Activated B cell treated with CpG ODN at 0.5 μM for 24 hours (primary cell): ENCODE results near the gene MED15. TPM values are rescaled to one million over a fixed set of nuclear protein-coding genes. Genes with fewer than 3 reads are reported as not detected.
"Not testable (repeated sequence)": the region's sequence is repeated elsewhere in the genome, so short reads cannot be mapped to it uniquely, and the experiment has no call there.

Experiments used
- ATAC-seq: fragments of 200-7000 bp; cut with Tn5 transposase; one replicate; pipeline ENCODE4 v1.10.0; 2021; ENCODE audit warnings: low read depth, mild to moderate bottlenecking, moderate library complexity
- CTCF ChIA-PET: fragments of 350-600 bp; sonication (Branson Sonifier 250); formaldehyde crosslinking; loops from one replicate; lab custom pipeline; 2021; ENCODE audit warnings: antibody characterized with exemption; lab: Charles Lee
- POLR2A ChIA-PET: fragments of 350-600 bp; sonication (Branson Sonifier 250); formaldehyde crosslinking; loops from one replicate; lab custom pipeline; 2021; ENCODE audit warnings: antibody characterized with exemption; lab: Charles Lee
- DNase-seq: peaks from one replicate; pipeline ENCODE4 v3.0.0; 2022
- H3K27ac Mint-ChIP-seq: one replicate; pipeline ENCODE4 v1.8.0; 2020; ENCODE audit warnings: mixed read lengths
- H3K27me3 Mint-ChIP-seq: one replicate; pipeline ENCODE4 v1.8.0; 2021; ENCODE audit warnings: mixed read lengths
- H3K36me3 Mint-ChIP-seq: one replicate; pipeline ENCODE4 v1.8.0; 2021; ENCODE audit warnings: low read depth, mixed read lengths
- H3K4me1 Mint-ChIP-seq: one replicate; pipeline ENCODE4 v1.8.0; 2021; ENCODE audit warnings: mixed read lengths
- H3K4me3 Mint-ChIP-seq: one replicate; pipeline ENCODE4 v1.8.0; 2020; ENCODE audit warnings: mild to moderate bottlenecking, mixed read lengths
- H3K9me3 Mint-ChIP-seq: one replicate; pipeline ENCODE4 v1.8.0; 2020; ENCODE audit warnings: mixed read lengths
- CTCF ChIP-seq: fragments of 200-600 bp; IDR thresholded peaks from one replicate; pipeline ENCODE4 v1.8.0; 2022; ENCODE audit warnings: antibody characterized with exemption, mild to moderate bottlenecking
- intact Hi-C: fragments of 100-400 bp; cut with micrococcal nuclease; formaldehyde crosslinking; loops from one replicate; pipeline ENCODE4 v1.15.1; 2024
- total RNA-seq: library from RNA; stranded (reverse); gene quantifications from 2 replicates; pipeline ENCODE4 v1.2.3, GENCODE V29; 2022

MED15 gene
- total RNA-seq, 1 donor from 2014 or later: 127 TPM

- H3K9me3 Mint-ChIP-seq: no peaks in the 10 kb centered on the region
- POLR2A ChIA-PET: no interaction called here
- H3K27ac Mint-ChIP-seq: no peak overlapping the region
- DNase-seq (no peak), ATAC-seq (no peak)
- no peak overlapping the region for H3K4me3 Mint-ChIP-seq
- TF ChIP-seq CTCF: no peak
- CTCF ChIA-PET: no interaction called here
- no peaks in the 10 kb centered on the region for H3K4me1 Mint-ChIP-seq
- intact Hi-C loops: no loop called here
- H3K36me3 Mint-ChIP-seq: peaks cover 13% of the 10 kb centered on the region
- no peaks in the 10 kb centered on the region for H3K27me3 Mint-ChIP-seq
These were observed 32.3 kb upstream of the MED15 start for GRCh38 chr22:20475115-20475436.

GRCh38 chr22:20475569-20475968 is 31.8 kb upstream of the MED15 start:
- H3K4me1 Mint-ChIP-seq, DNase-seq, POLR2A ChIA-PET, H3K4me3 Mint-ChIP-seq, H3K27me3 Mint-ChIP-seq, H3K9me3 Mint-ChIP-seq, intact Hi-C loops, ATAC-seq, H3K27ac Mint-ChIP-seq, CTCF ChIA-PET: not testable (repeated sequence)
- peaks cover 11% of the 10 kb centered on the region for H3K36me3 Mint-ChIP-seq

GRCh38 chr22:20478059-20478458 is 29.4 kb upstream of the MED15 start:
- CTCF ChIA-PET, H3K36me3 Mint-ChIP-seq, H3K4me1 Mint-ChIP-seq, POLR2A ChIA-PET, H3K4me3 Mint-ChIP-seq, H3K27ac Mint-ChIP-seq, DNase-seq, intact Hi-C loops, H3K27me3 Mint-ChIP-seq, H3K9me3 Mint-ChIP-seq, ATAC-seq: not testable (repeated sequence)

- H3K27ac Mint-ChIP-seq: no peak overlapping the region
- H3K4me1 Mint-ChIP-seq: no peaks in the 10 kb centered on the region
- H3K36me3 Mint-ChIP-seq: peaks cover 13% of the 10 kb centered on the region
- ChIA-PET POLR2A (no interaction called here), CTCF (no interaction called here)
- intact Hi-C loops: no loop called here
- ATAC-seq (no peak), DNase-seq (no peak)
- H3K4me3 Mint-ChIP-seq: no peak overlapping the region
- no peak for TF ChIP-seq CTCF
- H3K9me3 Mint-ChIP-seq: no peaks in the 10 kb centered on the region
- no peaks in the 10 kb centered on the region for H3K27me3 Mint-ChIP-seq
These were observed 27.7 kb upstream of the MED15 start for GRCh38 chr22:20479612-20480196.

- POLR2A ChIA-PET: interaction anchor here (0.6 kb wide), 1 partner anchor 1266 kb away, joined by 8 read pairs; no protein-coding TSS in a partner anchor
- H3K4me3 Mint-ChIP-seq, H3K27ac Mint-ChIP-seq, ATAC-seq, H3K27me3 Mint-ChIP-seq, CTCF ChIA-PET, intact Hi-C loops, H3K9me3 Mint-ChIP-seq, H3K4me1 Mint-ChIP-seq, DNase-seq: not testable (repeated sequence)
- peaks cover 21% of the 10 kb centered on the region for H3K36me3 Mint-ChIP-seq
These were observed 24.3 kb upstream of the MED15 start for GRCh38 chr22:20483143-20483506.

GRCh38 chr22:20483771-20484170 is 23.6 kb upstream of the MED15 start:
- no peak for TF ChIP-seq CTCF
- no peak overlapping the region for H3K4me3 Mint-ChIP-seq
- ChIA-PET CTCF (no interaction called here), POLR2A (interaction anchor here (0.6 to 1.3 kb wide), 2 partner anchors 20 to 1265 kb away, joined by 3 to 8 read pairs; no protein-coding TSS in a partner anchor)
- H3K36me3 Mint-ChIP-seq: peaks cover 28% of the 10 kb centered on the region
- H3K4me1 Mint-ChIP-seq: peaks cover 5% of the 10 kb centered on the region
- no peaks in the 10 kb centered on the region for H3K27me3 Mint-ChIP-seq
- H3K9me3 Mint-ChIP-seq: no peaks in the 10 kb centered on the region
- intact Hi-C loops: no loop called here
- ATAC-seq (no peak), DNase-seq (no peak)
- no peak overlapping the region for H3K27ac Mint-ChIP-seq
